K562 (cell line): ENCODE data around the gene UNC5C.
"Not testable (repeated sequence)": the region's sequence is repeated elsewhere in the genome, so short reads cannot be mapped to it uniquely, and the experiment has no call there.

ENCODE experiments used
- AFF1 ChIP-seq, 2 experiments: fragments of 450-650 bp; IDR thresholded peaks; 2 replicates each; pipeline ENCODE4 v1.6.1; 2018; ENCODE audit warnings: mild to moderate bottlenecking in 2 of 2, low read depth in 1 of 2; ENCODE audit not compliant: partially characterized antibody in 2 of 2
- CTCF ChIP-seq, 3 experiments: IDR thresholded peaks in 2 of 3; conservative IDR thresholded peaks in 1 of 3; 2 replicates each; pipeline ENCODE4 v1.5.1; 2011 to 2012; ENCODE audit warnings: low read length in 3 of 3, mild to moderate bottlenecking in 3 of 3, control low read depth in 2 of 3, improper control_type of control experiment in 1 of 3, inconsistent platforms in 1 of 3, low read depth in 1 of 3, mixed read lengths in 1 of 3, moderate library complexity in 1 of 3; ENCODE audit not compliant: insufficient read depth in 2 of 3
- EZH2 ChIP-seq: IDR thresholded peaks from 2 replicates; pipeline ENCODE4 v1.6.1; 2012; ENCODE audit warnings: low read depth, mild to moderate bottlenecking, inconsistent platforms, low read length, borderline replicate concordance
- FIP1L1 ChIP-seq: fragments of 200-400 bp; formaldehyde crosslinking; IDR thresholded peaks from 2 replicates; pipeline ENCODE4 v1.6.1; 2018; ENCODE audit warnings: mild to moderate bottlenecking, low read depth, low read length; ENCODE audit not compliant: poor library complexity, severe bottlenecking
- JUND ChIP-seq, 2 experiments: IDR thresholded peaks; 2 replicates in 1 of 2; 3 replicates in 1 of 2; pipeline ENCODE4 v1.6.1; 2011; ENCODE audit warnings: borderline replicate concordance in 2 of 2, low read depth in 2 of 2, low read length in 2 of 2, improper control_type of control experiment in 1 of 2, missing biosample characterization in 1 of 2, missing genetic modification characterization in 1 of 2, missing genetic modification reagents in 1 of 2
- NCOA1 ChIP-seq: fragments of 450-650 bp; IDR thresholded peaks from 2 replicates; pipeline ENCODE4 v1.6.1; 2016; ENCODE audit warnings: low read depth
- POLR2A ChIP-seq: fragments of 450-650 bp; conservative IDR thresholded peaks from 2 replicates; pipeline ENCODE4 v1.6.1; 2016
- SREBF1 ChIP-seq: fragments of 150-350 bp; IDR thresholded peaks from 2 replicates; pipeline ENCODE4 v1.6.1; 2014; ENCODE audit warnings: antibody characterized with exemption, low read depth, low read length, borderline replicate concordance
- TEAD2 ChIP-seq: fragments of 450-650 bp; IDR thresholded peaks from 2 replicates; pipeline ENCODE4 v1.6.1; 2016; ENCODE audit warnings: missing genetic modification characterization, control low read depth, missing compliant biosample characterization
- ZBTB17 ChIP-seq: fragments of 450-650 bp; formaldehyde crosslinking; IDR thresholded peaks from 2 replicates; pipeline ENCODE4 v1.4.0; 2020; ENCODE audit warnings: mild to moderate bottlenecking
- TF ChIP-seq, protein P1 (sequence below): fragments of 250-450 bp; sonication (Bioruptor Pico); IDR thresholded peaks from 2 replicates; pipeline ENCODE4 v1.8.0; 2022; ENCODE audit warnings: moderate library complexity, mild to moderate bottlenecking, inconsistent platforms
- TF ChIP-seq, protein P2 (sequence below): fragments of 250-450 bp; sonication (Bioruptor Pico); IDR thresholded peaks from 2 replicates; pipeline ENCODE4 v1.5.1; 2021; ENCODE audit warnings: mild to moderate bottlenecking
- TF ChIP-seq, protein P3 (sequence below): fragments of 450-650 bp; IDR thresholded peaks from 2 replicates; pipeline ENCODE4 v1.6.1; 2016

- TF ChIP-seq EZH2; POLR2A; TEAD2 (tag); AFF1 (IDR thresholded peaks at IDR 0.05; ENCODE audit: low read depth in 1 of 2, partially characterized antibody in 2 of 2); ZBTB17 (CRISPR knock-in tag); JUND (IDR thresholded peaks at IDR 0.05; ENCODE audit: borderline replicate concordance, low read depth, low read length); JUND (tag; IDR thresholded peaks at IDR 0.05; ENCODE audit: borderline replicate concordance, low read depth, low read length); CTCF (IDR thresholded peaks at IDR 0.05 in 2 of 3, conservative IDR thresholded peaks at IDR 0.05 in 1 of 3; ENCODE audit: insufficient read depth in 2 of 3, low read depth in 1 of 3, low read length in 3 of 3); NCOA1; FIP1L1; SREBF1: not testable (repeated sequence)
- TF ChIP-seq, protein P1, sequence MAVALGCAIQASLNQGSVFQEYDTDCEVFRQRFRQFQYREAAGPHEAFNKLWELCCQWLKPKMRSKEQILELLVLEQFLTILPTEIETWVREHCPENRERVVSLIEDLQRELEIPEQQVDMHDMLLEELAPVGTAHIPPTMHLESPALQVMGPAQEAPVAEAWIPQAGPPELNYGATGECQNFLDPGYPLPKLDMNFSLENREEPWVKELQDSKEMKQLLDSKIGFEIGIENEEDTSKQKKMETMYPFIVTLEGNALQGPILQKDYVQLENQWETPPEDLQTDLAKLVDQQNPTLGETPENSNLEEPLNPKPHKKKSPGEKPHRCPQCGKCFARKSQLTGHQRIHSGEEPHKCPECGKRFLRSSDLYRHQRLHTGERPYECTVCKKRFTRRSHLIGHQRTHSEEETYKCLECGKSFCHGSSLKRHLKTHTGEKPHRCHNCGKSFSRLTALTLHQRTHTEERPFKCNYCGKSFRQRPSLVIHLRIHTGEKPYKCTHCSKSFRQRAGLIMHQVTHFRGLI, result not testable (repeated sequence)
- TF ChIP-seq, protein P2, sequence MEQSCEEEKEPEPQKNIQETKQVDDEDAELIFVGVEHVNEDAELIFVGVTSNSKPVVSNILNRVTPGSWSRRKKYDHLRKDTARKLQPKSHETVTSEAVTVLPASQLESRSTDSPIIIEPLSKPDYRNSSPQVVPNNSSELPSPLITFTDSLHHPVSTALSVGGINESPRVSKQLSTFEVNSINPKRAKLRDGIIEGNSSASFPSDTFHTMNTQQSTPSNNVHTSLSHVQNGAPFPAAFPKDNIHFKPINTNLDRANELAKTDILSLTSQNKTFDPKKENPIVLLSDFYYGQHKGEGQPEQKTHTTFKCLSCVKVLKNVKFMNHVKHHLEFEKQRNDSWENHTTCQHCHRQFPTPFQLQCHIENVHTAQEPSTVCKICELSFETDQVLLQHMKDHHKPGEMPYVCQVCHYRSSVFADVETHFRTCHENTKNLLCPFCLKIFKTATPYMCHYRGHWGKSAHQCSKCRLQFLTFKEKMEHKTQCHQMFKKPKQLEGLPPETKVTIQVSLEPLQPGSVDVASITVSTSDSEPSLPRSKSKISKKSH (CRISPR knock-in tag), result not testable (repeated sequence)
- TF ChIP-seq, protein P3, sequence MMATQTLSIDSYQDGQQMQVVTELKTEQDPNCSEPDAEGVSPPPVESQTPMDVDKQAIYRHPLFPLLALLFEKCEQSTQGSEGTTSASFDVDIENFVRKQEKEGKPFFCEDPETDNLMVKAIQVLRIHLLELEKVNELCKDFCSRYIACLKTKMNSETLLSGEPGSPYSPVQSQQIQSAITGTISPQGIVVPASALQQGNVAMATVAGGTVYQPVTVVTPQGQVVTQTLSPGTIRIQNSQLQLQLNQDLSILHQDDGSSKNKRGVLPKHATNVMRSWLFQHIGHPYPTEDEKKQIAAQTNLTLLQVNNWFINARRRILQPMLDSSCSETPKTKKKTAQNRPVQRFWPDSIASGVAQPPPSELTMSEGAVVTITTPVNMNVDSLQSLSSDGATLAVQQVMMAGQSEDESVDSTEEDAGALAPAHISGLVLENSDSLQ, result not testable (repeated sequence)
These were observed 409.3 kb downstream of the UNC5C start for GRCh38 chr4:95139424-95139823.
